IMR-90 (cell line): ENCODE results near the gene RPS27. TPM values are rescaled to one million over a fixed set of nuclear protein-coding genes. Genes with fewer than 3 reads are reported as not detected.

Source experiments
- ATAC-seq: fragments of 200-7000 bp; cut with Tn5 transposase; 2 replicates; pipeline ENCODE4 v1.9.1; 2020; ENCODE audit warnings: low read depth, mild to moderate bottlenecking, moderate library complexity
- BruUV-seq: library from RNA; stranded (reverse); fragments of 400-500 nt; replicated peaks from 2 replicates; lab custom pipeline; 2021; lab: Mats Ljungman, UMichigan
- CTCF ChIA-PET: fragments of 300-600 bp; formaldehyde crosslinking; extraction: SDS; loops from one replicate; lab custom pipeline; 2021; ENCODE audit warnings: antibody characterized with exemption; lab: Yijun Ruan, JAX
- POLR2A ChIA-PET: fragments of 300-600 bp; sonication (Branson Sonifier 250); formaldehyde crosslinking; loops from one replicate; lab custom pipeline; 2022; ENCODE audit warnings: antibody characterized with exemption; ENCODE audit not compliant: unreplicated experiment; lab: Charles Lee
- DNase-seq: peaks from one replicate; pipeline ENCODE4 v3.0.0; 2013
- H2AFZ ChIP-seq: replicated peaks from 2 replicates; pipeline ENCODE3; 2013; ENCODE audit warnings: low read length, mild to moderate bottlenecking; ENCODE audit not compliant: poor library complexity
- H2AK5ac ChIP-seq: 2 replicates; pipeline ENCODE4 v1.6.1; 2013; ENCODE audit warnings: low read depth, low read length, inconsistent platforms
- H2AK9ac ChIP-seq: replicated peaks from 2 replicates; pipeline ENCODE3; 2013; ENCODE audit warnings: mild to moderate bottlenecking, low read depth, low read length, moderate library complexity; ENCODE audit not compliant: poor library complexity
- H2BK120ac ChIP-seq: 2 replicates; pipeline ENCODE4 v1.6.1; 2013; ENCODE audit warnings: low read depth, low read length, inconsistent platforms
- H2BK15ac ChIP-seq: 3 replicates; pipeline ENCODE4 v1.6.1; 2013; ENCODE audit warnings: low read depth, low read length, inconsistent platforms
- H2BK20ac ChIP-seq: 2 replicates; pipeline ENCODE4 v1.6.1; 2013; ENCODE audit warnings: low read depth, mild to moderate bottlenecking, inconsistent platforms, low read length, moderate library complexity
- H2BK5ac ChIP-seq: 2 replicates; pipeline ENCODE4 v1.6.1; 2013; ENCODE audit warnings: mild to moderate bottlenecking, low read depth, low read length, inconsistent platforms; ENCODE audit not compliant: poor library complexity, severe bottlenecking
- H3K14ac ChIP-seq: replicated peaks from 2 replicates; pipeline ENCODE4 v1.6.1; 2013; ENCODE audit warnings: low read depth, low read length, inconsistent platforms
- H3K18ac ChIP-seq: 2 replicates; pipeline ENCODE4 v1.6.1; 2013; ENCODE audit warnings: low read depth, low read length, control low read depth
- H3K23ac ChIP-seq: 2 replicates; pipeline ENCODE4 v1.6.1; 2013; ENCODE audit warnings: low read depth, low read length, inconsistent platforms
- H3K27ac ChIP-seq: 2 replicates; pipeline ENCODE4 v1.5.1; 2013; ENCODE audit warnings: mild to moderate bottlenecking, control low read depth, low read length; ENCODE audit not compliant: insufficient read depth
- H3K27me3 ChIP-seq: 2 replicates; pipeline ENCODE4 v1.6.1; 2013; ENCODE audit warnings: low read length; ENCODE audit not compliant: control insufficient read depth, insufficient read depth
- H3K36me3 ChIP-seq: 2 replicates; pipeline ENCODE4 v1.6.1; 2013; ENCODE audit warnings: low read length, mixed read lengths; ENCODE audit not compliant: control insufficient read depth, insufficient read depth
- H3K4ac ChIP-seq: 2 replicates; pipeline ENCODE4 v1.6.1; 2013; ENCODE audit warnings: low read depth, low read length, inconsistent platforms
- H3K4me1 ChIP-seq: 2 replicates; pipeline ENCODE4 v1.6.1; 2013; ENCODE audit warnings: low read length, mixed read lengths; ENCODE audit not compliant: control insufficient read depth, insufficient read depth
- H3K4me2 ChIP-seq: 2 replicates; pipeline ENCODE4 v1.6.1; 2013; ENCODE audit warnings: low read depth, mild to moderate bottlenecking, control low read depth, low read length, moderate library complexity
- H3K4me3 ChIP-seq: 2 replicates; pipeline ENCODE4 v1.5.1; 2013; ENCODE audit warnings: low read depth, mild to moderate bottlenecking, control low read depth, low read length, moderate library complexity; ENCODE audit not compliant: insufficient read depth
- H3K56ac ChIP-seq: 2 replicates; pipeline ENCODE4 v1.6.1; 2013; ENCODE audit warnings: low read length, inconsistent platforms; ENCODE audit not compliant: insufficient read depth; ENCODE audit errors: extremely low read depth
- H3K79me1 ChIP-seq, 2 experiments: 2 replicates each; pipeline ENCODE4 v1.6.1; 2013; ENCODE audit warnings: low read length in 2 of 2, inconsistent platforms in 1 of 2, low read depth in 1 of 2
- H3K9ac ChIP-seq: 2 replicates; pipeline ENCODE4 v1.6.1; 2013; ENCODE audit warnings: low read depth, low read length, control low read depth
- H3K9me1 ChIP-seq: 2 replicates; pipeline ENCODE4 v1.6.1; 2013; ENCODE audit warnings: low read length, inconsistent platforms; ENCODE audit not compliant: insufficient read depth
- H3K9me3 ChIP-seq: 2 replicates; pipeline ENCODE4 v1.6.1; 2013; ENCODE audit warnings: low read length; ENCODE audit not compliant: control insufficient read depth, insufficient read depth
- H4K20me1 ChIP-seq: 2 replicates; pipeline ENCODE4 v1.6.1; 2013; ENCODE audit warnings: low read length, inconsistent platforms; ENCODE audit not compliant: insufficient read depth
- H4K5ac ChIP-seq: 2 replicates; pipeline ENCODE4 v1.6.1; 2013; ENCODE audit warnings: mild to moderate bottlenecking, low read depth, low read length, control low read depth
- H4K8ac ChIP-seq, 2 experiments: 2 replicates each; pipeline ENCODE4 v1.6.1; 2013; ENCODE audit warnings: low read depth in 2 of 2, low read length in 2 of 2, control low read depth in 1 of 2, inconsistent platforms in 1 of 2
- H4K91ac ChIP-seq: 2 replicates; pipeline ENCODE4 v1.6.1; 2013; ENCODE audit warnings: low read depth, low read length, inconsistent platforms; ENCODE audit not compliant: insufficient read depth
- CEBPB ChIP-seq: IDR thresholded peaks from 2 replicates; pipeline ENCODE4 v1.6.1; 2012; ENCODE audit warnings: low read depth, low read length, improper control_type of control experiment
- CTCF ChIP-seq: conservative IDR thresholded peaks from 2 replicates; pipeline ENCODE4 v1.5.1; 2012; ENCODE audit warnings: mild to moderate bottlenecking, low read depth, low read length, improper control_type of control experiment
- MAZ ChIP-seq: IDR thresholded peaks from 2 replicates; pipeline ENCODE4 v1.6.1; 2012; ENCODE audit warnings: low read depth, mild to moderate bottlenecking, low read length, improper control_type of control experiment, moderate library complexity, borderline replicate concordance
- RAD21 ChIP-seq: IDR thresholded peaks from 2 replicates; pipeline ENCODE4 v1.6.1; 2012; ENCODE audit warnings: low read length, improper control_type of control experiment
- SMC3 ChIP-seq: fragments of 150-350 bp; IDR thresholded peaks from 2 replicates; pipeline ENCODE4 v1.6.1; 2016; ENCODE audit warnings: low read depth, mild to moderate bottlenecking, antibody characterized with exemption, low read length, moderate library complexity
- WGBS, 2 experiments: methylation state at CpG; one replicate each; pipeline versions ENCODE4 v1.1.5 to v1.1.7; 2013; ENCODE audit warnings: missing lambda C conversion rate in 2 of 2; ENCODE audit not compliant: insufficient read length in 1 of 2; ENCODE audit errors: extremely low coverage in 2 of 2; 5-methylcytosine and 5-hydroxymethylcytosine counted together
- dilution Hi-C: fragments of 300-500 bp; cut with HindIII; formaldehyde crosslinking; loops from one replicate; pipeline ENCODE4 v1.14.3; 2018; ENCODE audit warnings: low sequenced_read_pairs; ENCODE audit not compliant: unreplicated experiment
- in situ Hi-C: fragments of 300-500 bp; cut with MboI; formaldehyde crosslinking; loops from 3 replicates; pipeline ENCODE4 v1.14.3; 2019; ENCODE audit warnings: low sequenced_read_pairs, inconsistent platforms, mixed read lengths
- intact Hi-C: fragments of 100-400 bp; cut with micrococcal nuclease; formaldehyde crosslinking; loops from 2 replicates; pipeline ENCODE4 v1.10.0; 2022
- polyA plus RNA-seq, 3 experiments: library from polyadenylated mRNA; depleted of rRNA; stranded (reverse); fragments of >200 nt; gene quantifications; 2 replicates each; pipeline ENCODE4 v1.2.3, GENCODE V29; 2012; ENCODE audit warnings: low replicate concordance in 1 of 3
- total RNA-seq: library from RNA; depleted of rRNA; stranded (reverse); fragments of >200 nt; gene quantifications from 2 replicates; pipeline ENCODE4 v1.2.3, GENCODE V29; 2012
- TF ChIP-seq, protein P1 (sequence below): fragments of 150-350 bp; IDR thresholded peaks from 2 replicates; pipeline ENCODE4 v1.6.1; 2016; ENCODE audit warnings: low read depth, mild to moderate bottlenecking, low read length, moderate library complexity, borderline replicate concordance

Gene RPS27
- total and polyA plus RNA-seq, 2 of the 4 experiments (the other 2 are of a cell fraction), result 320 to 6,236 TPM

- no peaks in the 10 kb centered on the region for H3K27me3 ChIP-seq
- H3K4me2 ChIP-seq, result peak overlapping the region; percentile 86
- peaks cover 23% of the 10 kb centered on the region; the same call in 1 of the 2 replicates for H4K20me1 ChIP-seq
- peaks cover 4% of the 10 kb centered on the region; the same call in 1 of the 2 replicates for H3K9me1 ChIP-seq
- dilution Hi-C loops (no loop called here), in situ Hi-C loops (no loop called here), intact Hi-C loops (loop anchor here (2.0 kb wide), 2 partner anchors 165 to 191 kb away; no protein-coding TSS in a partner anchor)
- H3K23ac ChIP-seq, result peak overlapping the region; percentile 72; the same call in 1 of the 2 replicates
- no CpG with 5 or more reads among the region's 2 CpGs for WGBS, 2 experiments
- H3K79me1 ChIP-seq, result peaks cover 17 to 37% of the 10 kb centered on the region in 2 experiments
- ATAC-seq (no peak), DNase-seq (no peak)
- H2BK120ac ChIP-seq, result no peak overlapping the region
- no peak overlapping the region for H3K27ac ChIP-seq
- H2AFZ ChIP-seq, result no peak overlapping the region
- no peak overlapping the region for H3K18ac ChIP-seq
- H3K14ac ChIP-seq, result peak overlapping the region; percentile 15; the same call in 1 of the 2 replicates
- H4K5ac ChIP-seq, result no peak overlapping the region
- POLR2A ChIA-PET, result interaction anchor here (0.6 kb wide), 1 partner anchor 14 kb away, joined by 6 read pairs; no protein-coding TSS in a partner anchor
- no peak for TF ChIP-seq CEBPB
- TF ChIP-seq MAZ, result no peak
- TF ChIP-seq, protein P1, sequence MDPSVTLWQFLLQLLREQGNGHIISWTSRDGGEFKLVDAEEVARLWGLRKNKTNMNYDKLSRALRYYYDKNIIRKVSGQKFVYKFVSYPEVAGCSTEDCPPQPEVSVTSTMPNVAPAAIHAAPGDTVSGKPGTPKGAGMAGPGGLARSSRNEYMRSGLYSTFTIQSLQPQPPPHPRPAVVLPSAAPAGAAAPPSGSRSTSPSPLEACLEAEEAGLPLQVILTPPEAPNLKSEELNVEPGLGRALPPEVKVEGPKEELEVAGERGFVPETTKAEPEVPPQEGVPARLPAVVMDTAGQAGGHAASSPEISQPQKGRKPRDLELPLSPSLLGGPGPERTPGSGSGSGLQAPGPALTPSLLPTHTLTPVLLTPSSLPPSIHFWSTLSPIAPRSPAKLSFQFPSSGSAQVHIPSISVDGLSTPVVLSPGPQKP, result no peak
- no peak for TF ChIP-seq RAD21
- TF ChIP-seq SMC3, result no peak
- no peak for TF ChIP-seq CTCF
- H3K9ac ChIP-seq, result peak overlapping the region; percentile 14; the same call in 1 of the 2 replicates
- no peak overlapping the region; a peak in 1 of 4 replicates for H4K8ac ChIP-seq
- peak overlapping the region; percentile 57; the same call in 1 of the 2 replicates for H3K4me3 ChIP-seq
- no peak overlapping the region for H2BK5ac ChIP-seq
- H2BK15ac ChIP-seq, result no peak overlapping the region
- CTCF ChIA-PET, result no interaction called here
- no peak overlapping the region for H4K91ac ChIP-seq
- 0 out of 2 replicates have a peak, but pooled peaks cover 2% of the 10 kb centered on the region for H3K4me1 ChIP-seq
- no peak overlapping the region for H2BK20ac ChIP-seq
- H2AK5ac ChIP-seq, result no peak overlapping the region
- no peak overlapping the region for H2AK9ac ChIP-seq
- no peak overlapping the region for H3K4ac ChIP-seq
- no TSS peak for BruUV-seq
- H3K56ac ChIP-seq, result no peak overlapping the region
- H3K9me3 ChIP-seq, result no peaks in the 10 kb centered on the region
- peaks cover 28% of the 10 kb centered on the region for H3K36me3 ChIP-seq
Measured at GRCh38 chr1:153991806-153992205, 1.2 kb downstream of the RPS27 start.
